ENCODE results near the gene SMAD4. TPM values are rescaled to one million over a fixed set of nuclear protein-coding genes. Genes with fewer than 3 reads are reported as not detected.
A peak's percentile ranks its signal among the peaks of the same experiment; 100 is the strongest.

The SMAD4 gene
- total and polyA plus RNA-seq, 2 of the 8 experiments (the other 6 are each of a cell fraction or from before 2014, with no cell fraction given): 86.5 to 139 TPM

DNA sequence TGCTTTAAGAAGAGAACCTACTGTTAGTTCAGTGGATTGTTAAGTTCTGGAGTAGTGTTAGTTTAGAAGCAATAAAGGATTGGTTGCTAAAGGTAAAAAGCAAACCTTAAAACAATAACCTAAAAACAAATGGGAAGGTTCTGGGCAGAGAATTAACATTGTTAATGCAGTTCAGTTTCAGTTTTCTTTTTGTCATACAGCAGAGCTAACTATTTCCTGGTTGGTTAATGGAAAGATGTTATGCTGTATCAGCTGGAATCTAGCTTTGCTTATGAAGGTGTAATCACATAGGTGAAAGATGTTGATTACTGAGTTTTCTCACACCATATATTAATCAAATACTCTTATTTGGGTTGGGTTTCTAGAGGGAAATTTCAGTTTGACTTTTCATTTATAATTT, 23.8 kb downstream of the SMAD4 start:
- POLR2A ChIA-PET (ENCODE audit: partially characterized antibody): no interaction called here
- no peaks in the 10 kb centered on the region for H4K20me1 ChIP-seq (replicated peaks in 1 of 2; ENCODE audit: control insufficient read depth in 1 of 2, insufficient read depth in 2 of 2, low read length in 2 of 2)
- no peaks in the 10 kb centered on the region for H3K23me2 ChIP-seq (ENCODE audit: low read depth, low read length)
- H2AFZ ChIP-seq (ENCODE audit: low read length): no peak overlapping the region
- H3K18ac ChIP-seq (ENCODE audit: extremely low read depth, low read length): no peak overlapping the region
- DNase-seq (ENCODE audit: low read depth in 1 of 2, low spot score in 2 of 2) (no peak), FAIRE-seq (peak; percentile 32)
- TF ChIP-seq KDM1A (IDR thresholded peaks at IDR 0.05; ENCODE audit: borderline replicate concordance, low read length) (no peak), SIRT6 (IDR thresholded peaks at IDR 0.05; ENCODE audit: low read length) (no peak), SP1 (IDR thresholded peaks at IDR 0.05; ENCODE audit: low read depth, low read length) (no peak), NRF1 (IDR thresholded peaks at IDR 0.05; ENCODE audit: low read depth, low read length) (no peak), PHF8 (conservative IDR thresholded peaks at IDR 0.05; ENCODE audit: low read depth, low read length) (no peak), YY1 (IDR thresholded peaks at IDR 0.05; ENCODE audit: low read depth, low read length) (no peak)
- no peak overlapping the region for H3K27ac ChIP-seq (ENCODE audit: low read depth, low read length)
- H3K56ac ChIP-seq (replicated peaks; ENCODE audit: insufficient read length, low read depth, low read length): no peak overlapping the region
- no peak overlapping the region for H2BK12ac ChIP-seq (ENCODE audit: low read depth, low read length)
- no peaks in the 10 kb centered on the region for H3K79me1 ChIP-seq (ENCODE audit: low read depth, low read length)
- no peak overlapping the region for H4K5ac ChIP-seq (ENCODE audit: insufficient read length, low read depth, low read length)
- no peak overlapping the region for H3K9ac ChIP-seq (replicated peaks in 1 of 4; ENCODE audit: extremely low read depth in 1 of 4, low read depth in 3 of 4, low read length in 3 of 4)
- no peaks in the 10 kb centered on the region for H3K27me3 ChIP-seq (replicated peaks in 1 of 4; ENCODE audit: control insufficient read depth in 3 of 4, extremely low read depth in 1 of 4, insufficient read depth in 3 of 4, low read length in 3 of 4)
- no peak overlapping the region for H3K23ac ChIP-seq (ENCODE audit: insufficient read length)
- peaks cover 0 to 6% (median 0%) of the 10 kb centered on the region in 4 experiments; a peak in 1 of 7 replicates for H3K4me1 ChIP-seq (replicated peaks in 1 of 4; ENCODE audit: control insufficient read depth in 3 of 4, insufficient read depth in 4 of 4, low read length in 3 of 4)
- no peak overlapping the region for H2BK5ac ChIP-seq (ENCODE audit: low read depth, low read length)
- H3K4me3 ChIP-seq (ENCODE audit: extremely low read depth in 1 of 4, insufficient read depth in 2 of 4, low read depth in 3 of 4, low read length in 4 of 4): no peak overlapping the region
- H2BK15ac ChIP-seq (ENCODE audit: low read length): no peak overlapping the region
- CTCF ChIA-PET (ENCODE audit: partially characterized antibody): no interaction called here
- no peak overlapping the region for H3K4ac ChIP-seq (replicated peaks; ENCODE audit: insufficient read length, low read depth, low read length)
- peaks cover 0 to 43% of the 10 kb centered on the region in 2 experiments; a peak in 2 of 4 replicates for H3K79me2 ChIP-seq (ENCODE audit: control insufficient read depth in 1 of 2, insufficient read depth in 2 of 2, low read length in 2 of 2)
- H3K9me3 ChIP-seq (ENCODE audit: insufficient read depth in 2 of 2, low read depth in 1 of 2, low read length in 1 of 2): no peaks in the 10 kb centered on the region
- no peak overlapping the region for H2BK20ac ChIP-seq (ENCODE audit: low read length)
- H2AK5ac ChIP-seq (ENCODE audit: low read depth, low read length): no peak overlapping the region
- no peak overlapping the region for H4K91ac ChIP-seq (replicated peaks; ENCODE audit: insufficient read length, low read length)
- H3K36me3 ChIP-seq (ENCODE audit: control insufficient read depth in 2 of 4, insufficient read depth in 4 of 4, low read length in 3 of 4): peaks cover 2 to 54% (median 16%) of the 10 kb centered on the region in 4 experiments; a peak in 7 of 8 replicates
- H4K8ac ChIP-seq (ENCODE audit: extremely low read depth, insufficient read depth, low read length): no peak overlapping the region
- no peak overlapping the region for H3K14ac ChIP-seq (ENCODE audit: insufficient read length)
- H3K4me2 ChIP-seq (ENCODE audit: insufficient read depth in 1 of 2, low read depth in 2 of 2, low read length in 2 of 2): no peak overlapping the region
- H2BK120ac ChIP-seq (replicated peaks; ENCODE audit: low read depth, low read length): no peak overlapping the region

Data from H1 (cell line).